Cardiac fibroblast (primary cell): ENCODE measurements around the gene CTIF.

ENCODE experiments used
- DNase-seq, 2 donors: peaks; one replicate each; pipeline versions ENCODE4 v3.0.0 to v3.0.0-alpha.2; 2010; ENCODE audit warnings: low read depth in 2 of 2
- H3K4me3 ChIP-seq, 2 donors: replicated peaks in 1 of 2; 1 replicate in 1 of 2; 2 replicates in 1 of 2; pipeline ENCODE4 v1.5.1; 2011; ENCODE audit warnings: low read depth in 2 of 2, low read length in 2 of 2, mild to moderate bottlenecking in 2 of 2, moderate library complexity in 1 of 2
- TF ChIP-seq, protein P1 (sequence below): IDR thresholded peaks from one replicate; pipeline ENCODE4 v1.5.1; 2011; ENCODE audit warnings: low read depth, mild to moderate bottlenecking, low read length, inconsistent platforms

CTIF gene

DNA sequence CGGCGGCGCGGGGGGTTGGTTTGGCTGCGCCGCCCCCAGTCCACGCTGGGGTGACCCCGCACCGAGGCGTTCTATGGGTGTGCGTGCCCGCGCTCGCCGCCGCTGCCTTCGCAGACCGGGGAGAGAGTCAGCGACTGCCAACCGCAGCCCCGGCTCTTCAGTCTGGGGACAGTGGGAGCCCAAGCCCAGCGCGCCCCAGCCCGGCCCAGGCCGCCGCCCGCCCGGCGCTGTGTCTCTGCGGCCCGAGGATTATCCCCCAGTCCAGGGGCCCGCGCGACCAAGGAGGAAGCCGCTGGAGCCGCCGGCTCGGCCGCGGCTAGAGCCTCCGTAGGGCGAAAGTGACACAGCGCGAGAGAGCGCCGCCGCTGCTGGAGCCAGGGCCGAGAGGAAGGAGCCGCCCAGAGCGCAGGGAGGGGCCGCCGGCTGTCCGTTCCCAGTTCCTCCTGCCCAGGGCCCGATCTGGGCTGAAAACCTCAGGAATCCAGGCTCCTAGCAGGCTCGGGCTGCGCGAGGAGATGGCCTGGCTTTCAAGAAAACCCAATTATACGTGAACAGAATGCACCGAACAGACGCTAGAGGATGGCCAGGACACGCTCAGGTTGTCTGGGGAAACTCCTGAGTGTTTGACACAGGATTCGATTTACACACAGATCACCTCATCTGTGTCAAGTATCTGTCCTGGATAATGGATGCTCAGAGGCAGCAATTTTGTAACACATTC, 2.4 kb downstream of the CTIF start:
- peak overlapping the region; percentile 75 to 97 for H3K4me3 ChIP-seq
- peak; percentile 77 to 84 for DNase-seq
- TF ChIP-seq, protein P1, sequence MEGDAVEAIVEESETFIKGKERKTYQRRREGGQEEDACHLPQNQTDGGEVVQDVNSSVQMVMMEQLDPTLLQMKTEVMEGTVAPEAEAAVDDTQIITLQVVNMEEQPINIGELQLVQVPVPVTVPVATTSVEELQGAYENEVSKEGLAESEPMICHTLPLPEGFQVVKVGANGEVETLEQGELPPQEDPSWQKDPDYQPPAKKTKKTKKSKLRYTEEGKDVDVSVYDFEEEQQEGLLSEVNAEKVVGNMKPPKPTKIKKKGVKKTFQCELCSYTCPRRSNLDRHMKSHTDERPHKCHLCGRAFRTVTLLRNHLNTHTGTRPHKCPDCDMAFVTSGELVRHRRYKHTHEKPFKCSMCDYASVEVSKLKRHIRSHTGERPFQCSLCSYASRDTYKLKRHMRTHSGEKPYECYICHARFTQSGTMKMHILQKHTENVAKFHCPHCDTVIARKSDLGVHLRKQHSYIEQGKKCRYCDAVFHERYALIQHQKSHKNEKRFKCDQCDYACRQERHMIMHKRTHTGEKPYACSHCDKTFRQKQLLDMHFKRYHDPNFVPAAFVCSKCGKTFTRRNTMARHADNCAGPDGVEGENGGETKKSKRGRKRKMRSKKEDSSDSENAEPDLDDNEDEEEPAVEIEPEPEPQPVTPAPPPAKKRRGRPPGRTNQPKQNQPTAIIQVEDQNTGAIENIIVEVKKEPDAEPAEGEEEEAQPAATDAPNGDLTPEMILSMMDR, result no peak

DNA sequence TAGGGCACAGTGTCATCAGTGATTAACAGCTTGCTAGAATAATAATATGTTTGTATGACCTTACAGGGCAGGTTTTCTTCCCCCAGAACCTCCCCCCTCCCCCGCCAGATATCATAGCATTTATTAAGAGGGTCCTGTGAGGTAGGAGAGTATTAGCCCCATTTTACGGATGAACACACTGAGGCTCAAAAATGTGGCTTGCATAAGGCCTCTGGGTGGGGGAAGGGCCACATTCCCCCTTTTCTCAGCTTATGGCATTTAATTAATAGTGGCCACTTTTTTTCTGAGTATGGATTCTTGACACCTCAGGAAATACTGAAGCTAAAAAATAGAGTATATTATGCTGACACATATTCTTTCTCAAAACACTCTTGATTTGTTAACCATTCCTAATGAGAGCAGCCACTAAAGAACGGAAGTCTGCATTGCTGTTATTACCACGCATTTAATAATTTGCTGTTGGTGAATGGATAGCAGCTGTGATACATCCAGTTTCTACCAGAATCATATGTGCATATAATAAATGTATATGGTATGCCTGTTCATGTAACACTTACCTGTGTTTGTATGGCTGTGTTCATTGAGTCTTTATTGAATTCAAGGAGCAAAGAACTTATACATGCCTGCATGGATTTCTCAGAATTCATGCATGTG, 3.0 kb downstream of the CTIF start:
- TF ChIP-seq, protein P1, result no peak
- peak overlapping the region; percentile 75 to 97 for H3K4me3 ChIP-seq
- no peak for DNase-seq

DNA sequence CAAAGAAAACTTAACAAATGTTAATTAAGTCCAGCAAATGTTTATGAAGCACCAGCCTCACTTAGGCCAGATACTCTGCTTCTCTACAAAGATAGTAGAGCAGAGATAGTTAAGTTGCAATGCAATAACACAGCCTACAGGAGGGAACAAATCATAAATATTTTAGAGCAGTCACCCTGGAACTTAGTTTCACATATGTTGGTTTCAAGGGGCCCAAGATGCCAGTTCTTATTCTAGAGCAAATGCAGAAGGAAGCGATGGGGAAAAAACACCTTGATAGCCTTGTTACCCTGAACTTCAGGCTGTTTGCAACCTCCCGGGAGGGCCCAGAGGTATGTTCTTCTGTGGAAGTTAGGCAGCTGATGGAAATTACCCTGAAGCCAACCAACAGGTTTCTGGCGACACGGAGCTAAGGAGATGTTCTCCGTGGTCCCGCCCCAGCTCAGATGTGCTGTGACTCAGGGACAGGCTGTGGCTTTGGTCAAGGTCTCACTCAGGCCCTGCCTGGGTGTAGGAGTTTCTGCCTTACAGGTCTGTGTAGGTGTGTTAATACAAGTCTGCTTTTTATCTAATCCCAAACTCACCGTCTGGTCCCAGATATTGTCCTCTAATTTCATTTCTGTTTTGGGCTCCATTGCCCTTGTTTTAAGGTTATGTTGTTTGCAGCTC, 3.8 kb downstream of the CTIF start:
- no peak overlapping the region for H3K4me3 ChIP-seq
- no peak for DNase-seq
- TF ChIP-seq, protein P1, result no peak

DNA sequence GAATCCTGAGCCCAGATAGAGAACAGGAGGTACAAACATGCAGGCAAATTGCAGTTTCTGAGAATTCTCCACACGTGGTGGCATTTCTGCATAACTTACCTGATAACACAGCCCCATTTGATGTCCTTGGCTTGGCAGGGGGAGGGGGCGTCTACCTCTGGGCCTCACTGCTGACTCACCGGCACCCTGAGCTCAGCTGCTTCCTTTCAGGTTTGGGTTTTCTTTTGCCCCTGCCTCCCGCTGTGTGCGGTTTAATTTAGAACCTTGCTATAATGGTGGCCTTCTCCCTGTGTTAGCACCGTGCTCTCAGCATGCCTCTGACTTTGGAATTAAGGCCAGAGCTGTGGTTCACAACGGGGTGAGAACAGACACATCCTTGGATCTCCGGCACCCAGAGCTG, 4.4 kb downstream of the CTIF start:
- DNase-seq, result no peak
- H3K4me3 ChIP-seq, result no peak overlapping the region
- TF ChIP-seq, protein P1, result no peak

DNA sequence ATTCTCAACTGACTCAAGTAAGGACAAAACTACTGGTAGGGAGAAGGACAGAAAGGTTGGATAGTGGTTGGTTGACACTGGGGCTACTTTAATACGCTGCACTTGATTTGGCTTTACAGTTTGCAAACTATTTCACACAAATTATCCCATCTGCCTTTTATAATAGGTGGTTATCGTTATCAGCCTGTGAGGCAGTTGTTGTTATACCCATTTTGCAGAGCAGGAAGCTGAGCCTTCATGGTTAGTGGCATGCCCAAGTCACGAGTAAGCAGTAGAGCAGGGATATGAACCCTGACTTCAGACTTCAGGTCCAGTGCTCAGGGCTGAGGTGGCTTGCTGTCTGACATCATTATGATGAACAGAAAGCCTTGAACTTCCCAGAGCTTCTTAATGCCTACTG, 5.3 kb downstream of the CTIF start:
- no peak overlapping the region for H3K4me3 ChIP-seq
- TF ChIP-seq, protein P1, result no peak
- DNase-seq, result no peak

DNA sequence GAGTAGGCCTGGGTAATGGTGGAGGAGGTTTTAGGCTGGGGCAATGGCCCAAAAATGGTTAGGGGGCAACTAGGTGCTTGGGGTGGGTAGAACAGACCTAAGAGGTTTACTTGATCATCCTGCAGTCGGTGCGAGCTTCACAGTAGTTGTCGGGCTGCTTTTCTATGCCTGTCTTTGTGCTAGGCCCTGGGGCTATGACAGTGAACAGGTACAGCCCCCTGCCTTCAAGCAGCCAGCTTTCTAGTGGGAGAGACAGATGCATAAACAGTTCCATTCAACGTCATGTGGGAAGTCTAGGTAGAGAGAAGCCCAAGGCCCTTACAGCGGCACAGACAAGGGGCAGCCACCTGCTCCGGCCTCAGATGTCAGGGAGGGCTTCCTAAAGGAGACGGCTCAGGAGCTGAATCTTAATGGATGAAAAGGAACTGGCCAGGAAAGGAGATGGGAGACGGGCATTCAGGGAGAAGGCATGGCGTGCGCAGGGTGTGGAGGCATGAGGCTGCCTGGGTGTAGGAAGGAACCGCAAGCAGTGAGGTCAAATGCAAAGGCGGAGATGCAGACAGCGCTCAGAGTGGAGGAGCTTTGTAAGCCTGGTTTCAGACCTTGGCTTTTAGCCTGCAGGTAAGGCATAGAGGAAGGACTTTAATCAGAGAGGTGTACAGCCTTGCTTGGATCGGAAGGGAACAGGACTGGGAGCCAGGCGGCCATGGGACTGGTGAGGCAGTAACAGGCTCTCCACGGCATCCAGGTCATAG, 6.0 kb downstream of the CTIF start:
- DNase-seq, result no peak
- TF ChIP-seq, protein P1, result no peak

More for the DNA sequence above, 6.0 kb downstream of the CTIF start:
- no peak overlapping the region for H3K4me3 ChIP-seq
